ENCODE measurements around the gene EFCAB8. TPM values are rescaled to one million over a fixed set of nuclear protein-coding genes. Genes with fewer than 3 reads are reported as not detected.
"Not testable (repeated sequence)": the region's sequence is repeated elsewhere in the genome, so short reads cannot be mapped to it uniquely, and the experiment has no call there.

Gene EFCAB8
- total RNA-seq, 1 experiment from 2014 or later: 1.8 TPM

DNA sequence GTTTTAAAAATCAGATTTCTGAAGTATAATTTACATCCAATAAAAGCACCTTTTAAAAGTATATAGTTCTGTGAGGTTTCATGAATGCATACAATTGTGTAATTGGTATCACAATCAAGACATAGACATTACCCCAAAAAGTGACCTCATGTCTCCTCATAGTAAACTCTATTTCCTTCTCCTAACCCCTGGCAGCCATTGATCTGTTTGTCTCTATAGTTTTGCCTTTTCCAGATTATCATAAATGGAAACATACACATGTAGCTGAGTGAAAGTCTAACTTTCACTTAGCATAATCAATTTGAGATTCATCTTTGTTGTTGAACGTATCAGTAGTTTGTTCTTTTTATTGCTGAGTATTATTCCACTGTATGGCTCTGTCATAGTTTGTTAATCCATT, 87.9 kb downstream of the EFCAB8 start:
- Mint-ChIP-seq H3K36me3 (ENCODE audit: insufficient read depth, unreplicated experiment) (no peaks in the 10 kb centered on the region), H3K4me3 (ENCODE audit: unreplicated experiment) (no peak overlapping the region), H3K9me3 (ENCODE audit: unreplicated experiment) (no peaks in the 10 kb centered on the region), H3K4me1 (ENCODE audit: low read depth, unreplicated experiment) (no peaks in the 10 kb centered on the region), H3K27me3 (ENCODE audit: insufficient read depth, unreplicated experiment) (peaks cover 33% of the 10 kb centered on the region), H3K27ac (ENCODE audit: unreplicated experiment) (no peak overlapping the region)
- peaks cover under 1% of the 10 kb centered on the region; the same call in 1 of the 2 replicates for H3K9me3 ChIP-seq
- TF ChIP-seq, protein P1, sequence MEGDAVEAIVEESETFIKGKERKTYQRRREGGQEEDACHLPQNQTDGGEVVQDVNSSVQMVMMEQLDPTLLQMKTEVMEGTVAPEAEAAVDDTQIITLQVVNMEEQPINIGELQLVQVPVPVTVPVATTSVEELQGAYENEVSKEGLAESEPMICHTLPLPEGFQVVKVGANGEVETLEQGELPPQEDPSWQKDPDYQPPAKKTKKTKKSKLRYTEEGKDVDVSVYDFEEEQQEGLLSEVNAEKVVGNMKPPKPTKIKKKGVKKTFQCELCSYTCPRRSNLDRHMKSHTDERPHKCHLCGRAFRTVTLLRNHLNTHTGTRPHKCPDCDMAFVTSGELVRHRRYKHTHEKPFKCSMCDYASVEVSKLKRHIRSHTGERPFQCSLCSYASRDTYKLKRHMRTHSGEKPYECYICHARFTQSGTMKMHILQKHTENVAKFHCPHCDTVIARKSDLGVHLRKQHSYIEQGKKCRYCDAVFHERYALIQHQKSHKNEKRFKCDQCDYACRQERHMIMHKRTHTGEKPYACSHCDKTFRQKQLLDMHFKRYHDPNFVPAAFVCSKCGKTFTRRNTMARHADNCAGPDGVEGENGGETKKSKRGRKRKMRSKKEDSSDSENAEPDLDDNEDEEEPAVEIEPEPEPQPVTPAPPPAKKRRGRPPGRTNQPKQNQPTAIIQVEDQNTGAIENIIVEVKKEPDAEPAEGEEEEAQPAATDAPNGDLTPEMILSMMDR (IDR thresholded peaks at IDR 0.05; ENCODE audit: insufficient read depth in 1 of 2, low read depth in 1 of 2, low read length in 1 of 2, severe bottlenecking in 1 of 2, unreplicated experiment in 1 of 2): no peak
- DNase-seq: no peak
- H3K36me3 ChIP-seq (ENCODE audit: control insufficient read depth, insufficient read depth, low read length): no peaks in the 10 kb centered on the region
- no peak overlapping the region for H3K4me3 ChIP-seq (ENCODE audit: low read depth, low read length)
- H3K4me1 ChIP-seq: no peaks in the 10 kb centered on the region
- POLR2A ChIA-PET: no interaction called here
- intact Hi-C loops (cut with micrococcal nuclease; ENCODE audit: unreplicated experiment): no loop called here
- H3K27me3 ChIP-seq (replicated peaks; ENCODE audit: control insufficient read depth, insufficient read depth, low read length): no peaks in the 10 kb centered on the region
- CTCF ChIA-PET: interaction anchor here (0.6 to 1.4 kb wide), 3 partner anchors 25 to 412 kb away, joined by 3 to 20 read pairs (median 3); no protein-coding TSS in a partner anchor
- BruUV-seq (replicated peaks): no TSS peak

GRCh38 chr20:32950539-32950938, 91.8 kb downstream of the EFCAB8 start:
- POLR2A ChIA-PET; H3K36me3 Mint-ChIP-seq (ENCODE audit: insufficient read depth, unreplicated experiment); BruUV-seq (replicated peaks); H3K27me3 ChIP-seq (replicated peaks; ENCODE audit: control insufficient read depth, insufficient read depth, low read length); intact Hi-C loops (cut with micrococcal nuclease; ENCODE audit: unreplicated experiment); H3K9me3 Mint-ChIP-seq (ENCODE audit: unreplicated experiment); H3K4me1 Mint-ChIP-seq (ENCODE audit: low read depth, unreplicated experiment); H3K27ac Mint-ChIP-seq (ENCODE audit: unreplicated experiment); H3K4me1 ChIP-seq; H3K4me3 ChIP-seq (ENCODE audit: low read depth, low read length); H3K36me3 ChIP-seq (ENCODE audit: control insufficient read depth, insufficient read depth, low read length); H3K4me3 Mint-ChIP-seq (ENCODE audit: unreplicated experiment); DNase-seq; H3K9me3 ChIP-seq: not testable (repeated sequence)
- CTCF ChIA-PET: interaction anchor here (1.5 kb wide), 1 partner anchor 49 kb away, joined by 4 read pairs; no protein-coding TSS in a partner anchor
- peaks cover 31% of the 10 kb centered on the region for H3K27me3 Mint-ChIP-seq (ENCODE audit: insufficient read depth, unreplicated experiment)

GRCh38 chr20:32957459-32957858, 98.7 kb downstream of the EFCAB8 start:
- POLR2A ChIA-PET: no interaction called here
- H3K9me3 ChIP-seq: peaks cover 19% of the 10 kb centered on the region
- DNase-seq: no peak
- H3K4me3 ChIP-seq (ENCODE audit: low read depth, low read length): no peak overlapping the region
- no peaks in the 10 kb centered on the region; the same call in 1 of the 2 replicates for H3K27me3 ChIP-seq (replicated peaks; ENCODE audit: control insufficient read depth, insufficient read depth, low read length)
- TF ChIP-seq, protein P1 (IDR thresholded peaks at IDR 0.05; ENCODE audit: insufficient read depth in 1 of 2, low read depth in 1 of 2, low read length in 1 of 2, severe bottlenecking in 1 of 2, unreplicated experiment in 1 of 2): no peak
- intact Hi-C loops (cut with micrococcal nuclease; ENCODE audit: unreplicated experiment): no loop called here
- CTCF ChIA-PET: no interaction called here
- no peaks in the 10 kb centered on the region for H3K36me3 ChIP-seq (ENCODE audit: control insufficient read depth, insufficient read depth, low read length)
- no peak overlapping the region for H3K27ac Mint-ChIP-seq (ENCODE audit: unreplicated experiment)
- H3K4me1 ChIP-seq: no peaks in the 10 kb centered on the region
- H3K4me3 Mint-ChIP-seq (ENCODE audit: unreplicated experiment): no peak overlapping the region
- peaks cover 15% of the 10 kb centered on the region for H3K27me3 Mint-ChIP-seq (ENCODE audit: insufficient read depth, unreplicated experiment)
- H3K36me3 Mint-ChIP-seq (ENCODE audit: insufficient read depth, unreplicated experiment): peaks cover 6% of the 10 kb centered on the region
- H3K4me1 Mint-ChIP-seq (ENCODE audit: low read depth, unreplicated experiment): no peaks in the 10 kb centered on the region
- no TSS peak for BruUV-seq (replicated peaks)
- peaks cover 22% of the 10 kb centered on the region for H3K9me3 Mint-ChIP-seq (ENCODE audit: unreplicated experiment)

DNA sequence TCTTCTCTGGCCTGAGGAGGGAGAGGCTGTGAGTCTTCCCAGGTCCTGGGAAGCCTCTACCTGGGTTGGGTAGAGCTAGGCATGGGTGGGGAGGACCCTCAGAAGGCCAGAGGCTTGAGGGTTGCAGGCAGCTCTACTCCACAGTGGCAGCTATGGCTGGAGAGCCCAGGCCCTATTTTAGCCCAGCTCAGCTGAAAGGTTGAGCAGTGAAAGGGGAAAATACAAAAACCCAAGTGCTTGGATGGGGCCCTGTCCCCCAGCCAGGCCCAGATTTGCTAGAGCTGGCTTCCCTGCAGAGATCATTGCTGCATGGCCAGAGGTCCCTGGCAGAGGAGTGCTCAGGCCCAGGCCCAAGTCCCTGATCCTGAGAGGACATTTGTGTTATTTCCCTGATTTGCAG, 99.9 kb downstream of the EFCAB8 start:
- Mint-ChIP-seq H3K27me3 (ENCODE audit: insufficient read depth, unreplicated experiment) (peaks cover 10% of the 10 kb centered on the region), H3K4me3 (ENCODE audit: unreplicated experiment) (no peak overlapping the region), H3K4me1 (ENCODE audit: low read depth, unreplicated experiment) (no peaks in the 10 kb centered on the region), H3K9me3 (ENCODE audit: unreplicated experiment) (peaks cover 22% of the 10 kb centered on the region), H3K27ac (ENCODE audit: unreplicated experiment) (no peak overlapping the region), H3K36me3 (ENCODE audit: insufficient read depth, unreplicated experiment) (peaks cover 6% of the 10 kb centered on the region)
- TF ChIP-seq, protein P1 (IDR thresholded peaks at IDR 0.05; ENCODE audit: insufficient read depth in 1 of 2, low read depth in 1 of 2, low read length in 1 of 2, severe bottlenecking in 1 of 2, unreplicated experiment in 1 of 2): no peak
- ChIA-PET CTCF (no interaction called here), POLR2A (no interaction called here)
- no peaks in the 10 kb centered on the region for H3K4me1 ChIP-seq
- no peaks in the 10 kb centered on the region for H3K36me3 ChIP-seq (ENCODE audit: control insufficient read depth, insufficient read depth, low read length)
- H3K9me3 ChIP-seq: peaks cover 19% of the 10 kb centered on the region
- no TSS peak for BruUV-seq (replicated peaks)
- H3K4me3 ChIP-seq (ENCODE audit: low read depth, low read length): no peak overlapping the region
- H3K27me3 ChIP-seq (replicated peaks; ENCODE audit: control insufficient read depth, insufficient read depth, low read length): no peaks in the 10 kb centered on the region; the same call in 1 of the 2 replicates
- DNase-seq: peak in 1 of 2 experiments; percentile 35
- intact Hi-C loops (cut with micrococcal nuclease; ENCODE audit: unreplicated experiment): no loop called here

Data from Caco-2 (cell line).